GM12878 (cell line): ENCODE measurements around the gene KHK. TPM values are rescaled to one million over a fixed set of nuclear protein-coding genes. Genes with fewer than 3 reads are reported as not detected.
A peak's percentile ranks its signal among the peaks of the same experiment; 100 is the strongest.

Experiments used
- ATAC-seq: fragments of 200-7000 bp; cut with Tn5 transposase; 3 replicates; pipeline ENCODE4 v1.9.1; 2020; ENCODE audit warnings: mild to moderate bottlenecking, moderate library complexity
- BruUV-seq: library from RNA; stranded (reverse); fragments of 400-500 nt; replicated peaks from 2 replicates; lab custom pipeline; 2021; lab: Mats Ljungman, UMichigan
- CTCF ChIA-PET: fragments of 300-600 bp; sonication (Branson Sonifier 250); formaldehyde crosslinking; extraction: SDS; loops from one replicate; lab custom pipeline; 2021; ENCODE audit warnings: inconsistent platforms; lab: Yijun Ruan, JAX
- POLR2A ChIA-PET: fragments of 350-600 bp; formaldehyde crosslinking; extraction: SDS; loops from one replicate; lab custom pipeline; 2021; ENCODE audit warnings: inconsistent platforms; lab: Charles Lee
- RAD21 ChIA-PET: fragments of 300-600 bp; sonication (Branson Sonifier 250); formaldehyde crosslinking; loops from one replicate; lab custom pipeline; 2023; ENCODE audit warnings: antibody characterized with exemption; ENCODE audit not compliant: unreplicated experiment; lab: Charles Lee
- SMC1A ChIA-PET: fragments of 300-600 bp; sonication (Branson Sonifier 250); formaldehyde crosslinking; loops from one replicate; lab custom pipeline; 2023; ENCODE audit not compliant: unreplicated experiment, uncharacterized antibody; lab: Charles Lee
- DNase-seq: peaks from one replicate; pipeline ENCODE4 v3.0.0-alpha.2; 2011; ENCODE audit warnings: low read depth, low spot score
- FAIRE-seq: peaks from 3 replicates; lab custom pipeline; 2011; peaks lifted over from hg19 to GRCh38; lab: Jason Lieb, UNC
- H2AFZ ChIP-seq: 2 replicates; pipeline ENCODE4 v1.6.0; 2011; ENCODE audit warnings: low read depth, low read length, control low read depth; ENCODE audit not compliant: control insufficient read depth
- H3K27ac ChIP-seq: 2 replicates; pipeline ENCODE4 v1.5.1; 2011; ENCODE audit warnings: control low read depth; ENCODE audit not compliant: control insufficient read depth, insufficient read depth
- H3K27me3 ChIP-seq, 2 experiments: replicated peaks in 1 of 2; 2 replicates each; pipeline versions ENCODE4 v1.6.0 to v1.6.1; 2011; ENCODE audit warnings: low read length in 1 of 2; ENCODE audit not compliant: control insufficient read depth in 2 of 2, insufficient read depth in 2 of 2
- H3K36me3 ChIP-seq, 2 experiments: 2 replicates each; pipeline ENCODE4 v1.5.1; 2011; ENCODE audit warnings: low read length in 1 of 2; ENCODE audit not compliant: control insufficient read depth in 2 of 2, insufficient read depth in 2 of 2
- H3K4me1 ChIP-seq: 2 replicates; pipeline ENCODE4 v1.6.1; 2011; ENCODE audit warnings: mild to moderate bottlenecking, low read length, moderate library complexity, mixed read lengths; ENCODE audit not compliant: control insufficient read depth, insufficient read depth
- H3K4me2 ChIP-seq: 2 replicates; pipeline ENCODE4 v1.6.0; 2011; ENCODE audit warnings: control low read depth; ENCODE audit not compliant: control insufficient read depth, insufficient read depth
- H3K4me3 ChIP-seq: fragments of 200-600 bp; sonication (generic); 2 replicates; pipeline ENCODE4 v1.5.1; 2016
- H3K79me2 ChIP-seq: 2 replicates; pipeline ENCODE4 v1.6.0; 2011; ENCODE audit warnings: low read length; ENCODE audit not compliant: control insufficient read depth, insufficient read depth
- H3K9ac ChIP-seq: 2 replicates; pipeline ENCODE4 v1.8.0; 2011; ENCODE audit warnings: low read length, control low read depth, mixed read lengths; ENCODE audit not compliant: control insufficient read depth, insufficient read depth
- H3K9me3 ChIP-seq: replicated peaks from 3 replicates; pipeline ENCODE4 v1.5.1; 2011; ENCODE audit warnings: mild to moderate bottlenecking, low read length; ENCODE audit not compliant: control insufficient read depth, insufficient read depth
- H4K20me1 ChIP-seq: 2 replicates; pipeline ENCODE4 v1.6.0; 2011; ENCODE audit not compliant: control insufficient read depth, insufficient read depth
- BRCA1 ChIP-seq: IDR thresholded peaks from 2 replicates; pipeline ENCODE4 v1.6.1; 2011; ENCODE audit warnings: low read depth, low read length, improper control_type of control experiment
- CBX5 ChIP-seq: sonication (generic); IDR thresholded peaks from 2 replicates; pipeline ENCODE4 v1.6.1; 2016; ENCODE audit warnings: low read depth, moderate library complexity, mild to moderate bottlenecking, inconsistent platforms
- CTCF ChIP-seq, 3 experiments: IDR thresholded peaks in 2 of 3; conservative IDR thresholded peaks in 1 of 3; 2 replicates each; pipeline ENCODE4 v1.5.1; 2011; ENCODE audit warnings: low read depth in 3 of 3, low read length in 3 of 3, mild to moderate bottlenecking in 3 of 3, control low read depth in 2 of 3, moderate library complexity in 2 of 3, inconsistent platforms in 1 of 3, mixed read lengths in 1 of 3; ENCODE audit not compliant: control insufficient read depth in 2 of 3, insufficient read depth in 1 of 3; ENCODE audit errors: extremely low read depth in 1 of 3
- ETV6 ChIP-seq, 2 experiments: fragments of 450-650 bp in 1 of 2; IDR thresholded peaks in 1 of 2; conservative IDR thresholded peaks in 1 of 2; 2 replicates each; pipeline ENCODE4 v1.6.1; 2014; ENCODE audit warnings: antibody characterized with exemption in 1 of 2, borderline replicate concordance in 1 of 2, low read depth in 1 of 2, mild to moderate bottlenecking in 1 of 2, moderate library complexity in 1 of 2
- EZH2 ChIP-seq: IDR thresholded peaks from 2 replicates; pipeline ENCODE4 v1.6.1; 2012; ENCODE audit warnings: low read depth, mild to moderate bottlenecking, control low read depth, inconsistent platforms, low read length, borderline replicate concordance; ENCODE audit not compliant: control insufficient read depth
- HCFC1 ChIP-seq: fragments of 150-350 bp; IDR thresholded peaks from 2 replicates; pipeline ENCODE4 v1.6.1; 2014; ENCODE audit warnings: low read length
- MTA2 ChIP-seq: fragments of 450-650 bp; IDR thresholded peaks from 2 replicates; pipeline ENCODE4 v1.6.1; 2016; ENCODE audit warnings: low read depth, mild to moderate bottlenecking, moderate library complexity
- NR2F1 ChIP-seq: fragments of 450-650 bp; conservative IDR thresholded peaks from 2 replicates; pipeline ENCODE4 v1.6.1; 2017; ENCODE audit warnings: mild to moderate bottlenecking
- POLR2AphosphoS2 ChIP-seq: IDR thresholded peaks from 2 replicates; pipeline ENCODE4 v1.6.1; 2011; ENCODE audit warnings: low read depth, mild to moderate bottlenecking, low read length, improper control_type of control experiment, moderate library complexity
- PRDM15 ChIP-seq: fragments of 450-650 bp; formaldehyde crosslinking; IDR thresholded peaks from 2 replicates; pipeline ENCODE4 v1.4.0; 2020; ENCODE audit warnings: mild to moderate bottlenecking, moderate library complexity
- RB1 ChIP-seq: fragments of 450-650 bp; formaldehyde crosslinking; IDR thresholded peaks from 2 replicates; pipeline ENCODE4 v1.6.1; 2017; ENCODE audit warnings: mild to moderate bottlenecking, borderline replicate concordance
- SPI1 ChIP-seq: IDR thresholded peaks from 2 replicates; pipeline ENCODE4 v1.6.1; 2011; ENCODE audit warnings: low read depth, mild to moderate bottlenecking, low read length, moderate library complexity, borderline replicate concordance; ENCODE audit not compliant: insufficient read depth
- SREBF1 ChIP-seq: IDR thresholded peaks from 2 replicates; pipeline ENCODE4 v1.6.1; 2012; ENCODE audit warnings: mild to moderate bottlenecking, low read length
- SRF ChIP-seq, 2 experiments: IDR thresholded peaks; 2 replicates each; pipeline ENCODE4 v1.6.1; 2011; ENCODE audit warnings: low read depth in 2 of 2, low read length in 2 of 2, mild to moderate bottlenecking in 1 of 2, moderate library complexity in 1 of 2
- SUPT20H ChIP-seq: IDR thresholded peaks from 2 replicates; pipeline ENCODE4 v1.6.1; 2011; ENCODE audit warnings: low read depth, mild to moderate bottlenecking, low read length, moderate library complexity, borderline replicate concordance; ENCODE audit not compliant: control insufficient read depth
- TARDBP ChIP-seq: IDR thresholded peaks from 2 replicates; pipeline ENCODE4 v1.6.1; 2016; ENCODE audit warnings: borderline replicate concordance
- WGBS: methylation state at CpG from one replicate; pipeline ENCODE4 v1.1.6; 2016; ENCODE audit warnings: low lambda C conversion rate; ENCODE audit not compliant: insufficient replicate concordance, insufficient coverage; ENCODE audit errors: missing lambda C conversion rate; 5-methylcytosine and 5-hydroxymethylcytosine counted together
- in situ Hi-C: fragments of 300-500 bp; cut with MboI; formaldehyde crosslinking; loops from 9 replicates; pipeline ENCODE4 v1.14.3; 2018; ENCODE audit warnings: mixed read lengths
- intact Hi-C: fragments of 100-400 bp; cut with micrococcal nuclease; formaldehyde crosslinking; loops from one replicate; pipeline ENCODE4 v1.14.2; 2022; ENCODE audit not compliant: unreplicated experiment
- polyA plus RNA-seq, 11 experiments: library from polyadenylated mRNA; depleted of rRNA in 4 of 11; unstranded in 6 of 11; stranded (reverse) in 5 of 11; fragments of >200 nt; fragmentation: Nextera tagmentation in 4 of 11; fragmentation: Illumina TruSeq in 1 of 11; extraction: Ambion mirVana in 4 of 11; extraction: Trizol in 1 of 11; gene quantifications; 1 replicate in 1 of 11; 2 replicates in 10 of 11; pipeline versions ENCODE4 v1.2.1 to v1.2.3, GENCODE V29; 2011 to 2016; ENCODE audit warnings: inconsistent platforms in 2 of 11, missing spikeins in 2 of 11, low read depth in 1 of 11
- total RNA-seq, 4 experiments: library from RNA; depleted of rRNA in 3 of 4; stranded (reverse); fragments of >200 nt in 3 of 4; fragmentation: Illumina TruSeq in 1 of 4; extraction: Trizol in 1 of 4; gene quantifications; 2 replicates each; pipeline versions ENCODE4 v1.2.1 to v1.2.3, GENCODE V29; 2013 to 2021

The KHK gene
- total and polyA plus RNA-seq, 10 of the 15 experiments (the other 5 are each of a cell fraction or from before 2014, with no cell fraction given), result 0.31 to 11.8 (median 3.9) TPM

GRCh38 chr2:27133905-27134780, 47.6 kb downstream of the KHK start, which contains the start of gene PREB:
Gene PREB (minus strand): TSS chr2:27134636. CDS start chr2:27134421, 215 bp downstream.
- peak; percentile 93 for FAIRE-seq
- 2% methylated on average over 77 of the region's 86 CpGs for WGBS
- SMC1A ChIA-PET, result interaction anchor here (0.7 to 1.7 kb wide), 12 partner anchors 11 to 172 kb away, joined by 3 to 7 read pairs (median 4); partner anchors contain the start of genes ABHD1 and AGBL5
- Histone ChIP-seq H3K27ac (peak within 1 kb of the TSS; percentile 90), H3K4me2 (peak within 1 kb of the TSS; percentile 86), H3K4me1 (peaks cover 8% of the 10 kb centered on the region), H3K27me3 (no peaks in the 10 kb centered on the region), H4K20me1 (no peaks in the 10 kb centered on the region), H2AFZ (peak within 1 kb of the TSS; percentile 93), H3K36me3 (peaks cover 10 to 17% of the 10 kb centered on the region in 2 experiments), H3K4me3 (peak within 1 kb of the TSS; percentile 97), H3K9ac (peak within 1 kb of the TSS; percentile 94), H3K9me3 (no peaks in the 10 kb centered on the region), H3K79me2 (peaks cover 19% of the 10 kb centered on the region)
- intact Hi-C loops (loop anchor here (5.0 kb wide), 1 partner anchor 48 kb away; no protein-coding TSS in a partner anchor), in situ Hi-C loops (no loop called here)
- DNase-seq, result peak; percentile 88
- peak; percentile 98 for ATAC-seq
- RAD21 ChIA-PET, result interaction anchor here (0.5 to 2.1 kb wide), 11 partner anchors 31 to 172 kb away, joined by 3 to 13 read pairs (median 3); partner anchors contain the start of gene AGBL5
- POLR2A ChIA-PET, result interaction anchor here (0.6 to 2.2 kb wide), 11 partner anchors 10 to 789 kb away, joined by 3 to 7 read pairs (median 3); partner anchors contain the start of genes ABHD1, ATRAID, MPV17 and SLC5A6
- CTCF ChIA-PET, result interaction anchor here (0.7 to 2.4 kb wide), 22 partner anchors 8 to 172 kb away, joined by 3 to 19 read pairs (median 4); partner anchors contain the start of gene AGBL5
- BruUV-seq, result no TSS peak
- TF ChIP-seq NR2F1, result no peak
- TF ChIP-seq EZH2, result no peak
- TF ChIP-seq CBX5, result no peak
- no peak for TF ChIP-seq ETV6 (conservative IDR thresholded peaks at IDR 0.05 in 1 of 2, IDR thresholded peaks at IDR 0.05 in 1 of 2; ENCODE audit: borderline replicate concordance in 1 of 2, low read depth in 1 of 2)
- TF ChIP-seq TARDBP, result no peak
- peak; percentile 38 to 43 (median 41); a peak in 4 of 6 replicates for TF ChIP-seq CTCF (IDR thresholded peaks at IDR 0.05 in 2 of 3, conservative IDR thresholded peaks at IDR 0.05 in 1 of 3; ENCODE audit: control insufficient read depth in 2 of 3, extremely low read depth in 1 of 3, insufficient read depth in 1 of 3, low read depth in 3 of 3, low read length in 3 of 3)
- no peak for TF ChIP-seq MTA2
- 0 out of 2 replicates have a peak, but pooled peaks have one; percentile 62 for TF ChIP-seq POLR2AphosphoS2
- no peak for TF ChIP-seq PRDM15 (CRISPR knock-in tag)
- TF ChIP-seq RB1, result no peak
- peak; percentile 67; the same call in 1 of the 2 replicates for TF ChIP-seq HCFC1
- TF ChIP-seq SPI1, result no peak
- no peak for TF ChIP-seq SUPT20H
- no peak for TF ChIP-seq BRCA1
- no peak for TF ChIP-seq SRF (IDR thresholded peaks at IDR 0.05; ENCODE audit: low read depth in 2 of 2, low read length in 2 of 2)
- no peak for TF ChIP-seq SREBF1
